Measurements from ENCODE around the gene IGFBP6.
"Not testable (repeated sequence)": the region's sequence is repeated elsewhere in the genome, so short reads cannot be mapped to it uniquely, and the experiment has no call there.

IGFBP6 gene

DNA sequence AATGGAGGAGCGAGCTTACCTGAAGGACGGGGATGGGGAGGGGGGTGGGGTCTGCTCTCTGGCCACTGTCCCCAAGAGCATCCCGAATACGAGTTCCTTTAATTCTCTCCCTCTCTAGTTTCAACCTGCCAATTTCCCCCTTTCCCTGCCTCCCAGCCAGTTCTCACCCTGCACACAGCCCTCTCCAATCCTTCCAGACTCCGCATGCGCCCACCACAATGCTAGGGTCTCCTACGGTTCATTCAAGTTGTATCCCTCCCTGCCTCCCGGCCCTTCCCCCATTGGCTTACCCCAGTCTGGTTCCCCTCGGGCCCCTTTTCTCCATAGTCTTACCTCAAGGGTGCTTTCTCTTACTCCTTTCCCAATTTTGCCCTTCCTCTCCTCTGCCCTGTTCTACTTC is 708 bp upstream of the IGFBP6 start:
- DNase-seq (ENCODE audit: low read depth), result no peak

GRCh38 chr12:53097207-53097563 is 282 bp upstream of the IGFBP6 start:
- no peak for DNase-seq (ENCODE audit: low read depth)

- no peak for DNase-seq (ENCODE audit: low read depth)
Measured at GRCh38 chr12:53098354-53098981, 1.0 kb downstream of the IGFBP6 start.

- peak; percentile 89 for DNase-seq (ENCODE audit: low read depth)
Measured at GRCh38 chr12:53099071-53099882, 1.8 kb downstream of the IGFBP6 start.

- DNase-seq (ENCODE audit: low read depth), result no peak
Measured at GRCh38 chr12:53100466-53101151, 3.1 kb downstream of the IGFBP6 start.

DNA sequence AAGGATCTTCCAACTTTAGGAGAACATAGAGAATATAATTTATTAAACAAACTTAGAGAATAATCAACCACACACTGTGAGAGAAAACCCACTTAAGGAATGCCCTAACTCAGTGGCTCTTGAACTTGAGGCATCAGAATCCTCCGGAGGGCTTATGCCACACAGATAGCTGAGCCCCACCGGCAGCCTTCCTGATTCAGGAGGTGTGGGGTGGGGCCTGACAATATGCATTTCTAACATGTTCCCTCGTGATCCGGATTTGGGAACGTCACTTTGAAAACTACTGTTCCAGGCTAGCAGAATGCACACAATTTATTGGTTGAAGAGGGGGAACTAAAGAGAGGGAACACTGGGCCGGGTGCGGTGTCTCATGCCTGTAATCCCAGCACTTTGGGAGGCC is 3.8 kb downstream of the IGFBP6 start:
- no peak for DNase-seq (ENCODE audit: low read depth)

- no peak for DNase-seq (ENCODE audit: low read depth)
Measured at GRCh38 chr12:53101931-53102781, 4.7 kb downstream of the IGFBP6 start.

GRCh38 chr12:53102883-53103807 is 5.7 kb downstream of the IGFBP6 start, which contains the start of gene SOAT2:
Gene SOAT2, plus strand, starts transcription at chr12:53103486. Its CDS starts 92 bp downstream, at chr12:53103578.
- no peak for DNase-seq (ENCODE audit: low read depth)

GRCh38 chr12:53103860-53104305 is 6.4 kb downstream of the IGFBP6 start:
- DNase-seq (ENCODE audit: low read depth), result no peak

DNA sequence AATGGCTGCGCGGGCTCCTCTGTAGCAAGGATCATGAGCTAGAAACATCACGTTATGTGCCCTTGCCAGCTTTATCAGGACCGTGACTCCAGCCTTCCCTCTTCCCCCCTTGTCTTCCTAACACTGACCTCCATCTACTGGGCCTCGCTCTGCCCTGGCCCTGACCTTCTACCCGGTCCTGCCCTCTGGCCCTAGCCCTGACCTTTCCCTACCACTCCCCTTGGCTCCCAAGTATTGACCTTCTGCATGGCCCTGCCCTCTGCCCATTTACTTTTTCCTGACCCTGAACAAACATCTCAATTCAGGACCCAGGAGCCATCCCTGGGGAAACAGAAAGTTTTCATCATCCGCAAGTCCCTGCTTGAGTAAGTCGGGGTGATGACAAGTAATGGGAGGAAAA is 7.8 kb downstream of the IGFBP6 start:
- no peak for DNase-seq (ENCODE audit: low read depth)

GRCh38 chr12:53105712-53106439 is 8.4 kb downstream of the IGFBP6 start:
- no peak for DNase-seq (ENCODE audit: low read depth)

DNA sequence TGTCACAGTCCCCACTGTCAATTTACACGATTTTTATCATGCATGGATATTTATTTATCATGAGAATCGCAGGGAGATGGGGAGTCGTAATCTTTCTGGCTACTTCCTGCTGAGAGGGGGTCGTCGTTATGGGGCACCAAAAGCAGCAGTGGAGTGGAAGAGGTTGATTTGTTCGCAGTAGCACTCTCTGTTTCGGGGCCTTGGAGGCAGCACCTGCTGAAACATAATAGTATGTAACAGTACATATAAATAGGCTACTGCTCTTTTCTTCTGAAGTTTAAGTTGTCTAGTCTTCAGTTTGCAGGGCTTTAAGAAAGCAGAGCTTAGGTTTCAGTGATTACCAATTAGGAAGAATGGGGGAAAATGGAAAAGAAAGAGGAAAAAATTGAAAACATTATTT is 9.7 kb downstream of the IGFBP6 start:
- DNase-seq (ENCODE audit: low read depth), result no peak

DNA sequence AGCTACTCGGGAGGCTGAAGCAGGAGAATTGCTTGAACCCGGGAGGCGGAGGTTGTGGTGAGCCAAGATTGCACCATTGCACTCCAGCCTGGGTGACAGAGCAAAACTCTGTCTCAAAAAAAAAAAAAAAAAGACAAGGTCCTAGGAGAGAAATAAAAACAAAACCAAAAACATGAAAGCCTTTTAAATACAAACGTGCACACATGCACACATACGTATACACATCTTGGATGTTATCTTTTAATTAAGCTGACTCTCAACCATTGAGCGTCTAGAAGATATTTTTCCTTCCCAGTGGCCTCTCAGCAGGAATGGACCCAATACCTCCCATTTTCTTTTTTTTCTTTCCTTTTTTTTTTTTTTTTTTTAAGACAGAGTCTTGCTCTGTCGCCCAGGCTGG is 15.0 kb downstream of the IGFBP6 start:
- DNase-seq (ENCODE audit: low read depth), result not testable (repeated sequence)

GRCh38 chr12:53113136-53113705 is 15.8 kb downstream of the IGFBP6 start:
- DNase-seq (ENCODE audit: low read depth), result no peak

- no peak for DNase-seq (ENCODE audit: low read depth)
Measured at GRCh38 chr12:53113951-53114350, 16.5 kb downstream of the IGFBP6 start.

GRCh38 chr12:53115112-53115890 is 17.8 kb downstream of the IGFBP6 start:
- DNase-seq (ENCODE audit: low read depth), result no peak

DNA sequence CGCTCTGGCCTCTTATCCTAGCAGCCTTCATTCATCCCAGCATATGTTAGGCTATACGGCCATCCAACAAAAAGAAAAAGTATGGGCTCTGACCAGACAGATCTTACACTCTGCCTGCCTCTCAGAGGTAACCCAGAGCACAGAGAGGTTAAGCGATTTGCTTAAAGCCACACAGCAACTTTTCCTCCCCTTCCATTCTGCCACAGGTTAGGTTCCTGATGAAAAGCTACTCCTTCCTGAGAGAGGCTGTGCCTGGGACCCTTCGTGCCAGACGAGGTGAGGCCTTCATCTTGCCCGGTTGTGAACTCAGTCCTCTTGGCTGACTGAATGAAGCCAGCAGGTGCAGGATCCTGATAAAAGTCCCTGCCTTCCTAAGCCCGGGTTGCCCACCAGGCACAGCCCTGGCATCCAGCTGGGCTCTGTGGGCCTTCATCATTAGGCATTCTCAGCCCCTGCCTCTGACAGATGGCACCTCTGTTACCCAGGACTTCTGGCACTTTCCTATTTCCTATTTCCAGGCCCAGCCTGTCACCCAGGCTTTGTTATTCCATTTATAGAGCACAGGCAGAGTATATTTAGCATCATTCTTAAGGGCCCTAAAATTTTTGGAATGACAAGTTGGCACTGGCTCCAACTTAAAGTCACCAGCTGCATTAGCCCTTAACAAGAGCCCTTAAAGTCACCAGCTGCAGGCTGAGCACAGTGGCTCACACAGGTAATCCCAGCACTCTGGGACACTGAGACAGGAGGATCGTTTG is 18.6 kb downstream of the IGFBP6 start:
- no peak for DNase-seq (ENCODE audit: low read depth)

DNA sequence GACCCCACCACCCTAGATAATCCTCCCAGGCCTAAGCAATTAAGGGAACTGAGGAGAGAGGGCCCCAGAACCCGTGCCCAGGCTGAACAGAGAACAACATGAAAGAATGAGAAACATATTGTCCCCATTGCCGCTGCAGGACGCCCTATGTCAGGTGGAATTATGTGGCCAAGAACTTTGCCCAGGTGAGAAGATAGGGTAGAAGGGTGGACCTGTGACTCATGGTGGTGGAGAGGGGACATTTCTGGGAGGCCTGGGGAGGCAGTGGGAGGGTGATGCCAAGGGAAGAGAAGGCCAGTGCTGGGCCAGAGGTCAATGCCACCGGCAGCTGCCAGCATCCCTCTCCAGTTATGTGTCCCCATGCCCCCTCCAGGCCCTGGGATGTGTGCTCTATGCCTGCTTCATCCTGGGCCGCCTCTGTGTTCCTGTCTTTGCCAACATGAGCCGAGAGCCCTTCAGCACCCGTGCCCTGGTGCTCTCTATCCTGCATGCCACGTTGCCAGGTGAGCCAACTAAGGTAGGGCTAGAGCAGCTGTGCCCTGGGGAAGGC is 21.4 kb downstream of the IGFBP6 start:
- no peak for DNase-seq (ENCODE audit: low read depth)
